SIG-M5 treated with dmso at 0.1 percent for 504 hours (cell line): ENCODE results near the gene ZXDC.

ENCODE experiments used
- DNase-seq: peaks from one replicate; lab custom pipeline; 2025; ENCODE audit not compliant: unreplicated experiment; lab: John Stamatoyannopoulos, UW

Gene ZXDC

DNA sequence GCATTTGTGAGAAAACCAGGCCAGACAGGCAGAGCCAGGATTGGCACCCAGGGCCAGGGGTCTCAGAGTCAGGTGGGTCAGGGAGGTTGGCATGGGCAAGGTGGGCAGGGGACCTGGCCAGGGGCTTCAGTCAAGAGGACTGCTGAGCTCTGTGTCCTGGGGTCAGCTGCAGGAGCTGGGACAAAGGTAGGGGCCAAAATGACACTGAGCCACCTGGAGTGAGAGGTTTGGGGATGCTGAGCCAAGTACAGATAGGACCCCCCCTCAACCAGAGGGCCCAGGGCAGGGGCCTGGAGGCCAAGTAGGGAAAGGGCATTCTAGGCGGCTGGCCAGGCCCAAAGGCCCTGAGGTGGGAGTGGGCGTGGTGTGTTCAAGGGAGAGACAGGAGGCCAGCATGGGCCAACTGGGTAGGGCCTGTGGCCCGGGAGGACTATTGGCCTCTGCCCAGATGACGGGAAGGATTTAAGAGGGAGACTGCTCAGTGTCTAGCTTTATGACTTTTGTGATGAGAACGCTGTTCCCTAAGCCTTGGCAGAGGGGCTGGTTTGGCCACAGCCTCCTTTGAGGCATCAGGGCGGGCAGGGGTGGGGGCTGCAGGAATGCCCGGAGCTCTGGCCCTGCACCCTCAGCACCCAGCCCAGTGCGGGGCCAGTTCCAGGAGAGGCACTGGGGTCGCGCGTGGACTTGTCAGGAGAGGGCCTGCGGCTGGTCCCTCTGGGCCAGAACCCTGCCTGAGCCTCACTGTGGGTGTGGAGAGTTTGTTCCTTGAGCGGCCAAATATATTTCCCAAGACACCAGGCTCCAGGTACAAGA lies 77.9 kb downstream of the ZXDC start:
- DNase-seq, result no peak

GRCh38 chr3:126396536-126396935 lies 79.2 kb downstream of the ZXDC start:
- DNase-seq, result no peak

- DNase-seq, result no peak
Measured at GRCh38 chr3:126395846-126396513, 79.7 kb downstream of the ZXDC start.

- DNase-seq, result no peak
Measured at GRCh38 chr3:126394977-126395321, 80.7 kb downstream of the ZXDC start.

- DNase-seq, result no peak
Measured at GRCh38 chr3:126394179-126394976, 81.3 kb downstream of the ZXDC start, which contains the start of gene CFAP100. CFAP100 (plus strand) TSS chr3:126394909; CDS start chr3:126396001, 1,092 bp downstream.

DNA sequence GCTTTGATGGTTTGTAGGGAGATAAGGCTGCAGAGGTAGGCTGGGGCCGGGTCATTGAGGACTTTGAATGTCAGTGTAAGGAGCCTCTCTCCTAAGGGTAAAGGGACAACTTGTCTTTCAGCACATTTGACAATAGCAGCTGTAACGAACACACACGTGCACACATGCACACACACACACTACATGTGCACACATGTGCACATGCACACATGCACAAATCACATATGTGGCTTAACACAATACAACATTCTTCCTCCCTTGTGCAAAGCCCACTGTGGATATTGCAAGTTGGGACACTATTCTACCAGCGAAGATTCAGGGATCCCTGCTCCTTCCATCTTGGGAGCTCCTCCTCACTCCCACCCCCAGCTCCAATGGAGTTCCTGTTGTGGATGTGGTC lies 82.1 kb downstream of the ZXDC start:
- DNase-seq, result no peak

GRCh38 chr3:126392246-126392645 lies 83.4 kb downstream of the ZXDC start:
- DNase-seq, result no peak

GRCh38 chr3:126391631-126392030 lies 84.1 kb downstream of the ZXDC start:
- DNase-seq, result no peak

- no peak for DNase-seq
Measured at GRCh38 chr3:126390751-126391150, 84.9 kb downstream of the ZXDC start.

- no peak for DNase-seq
Measured at GRCh38 chr3:126390201-126390600, 85.5 kb downstream of the ZXDC start.

- DNase-seq, result no peak
Measured at GRCh38 chr3:126389794-126390146, 85.9 kb downstream of the ZXDC start.

DNA sequence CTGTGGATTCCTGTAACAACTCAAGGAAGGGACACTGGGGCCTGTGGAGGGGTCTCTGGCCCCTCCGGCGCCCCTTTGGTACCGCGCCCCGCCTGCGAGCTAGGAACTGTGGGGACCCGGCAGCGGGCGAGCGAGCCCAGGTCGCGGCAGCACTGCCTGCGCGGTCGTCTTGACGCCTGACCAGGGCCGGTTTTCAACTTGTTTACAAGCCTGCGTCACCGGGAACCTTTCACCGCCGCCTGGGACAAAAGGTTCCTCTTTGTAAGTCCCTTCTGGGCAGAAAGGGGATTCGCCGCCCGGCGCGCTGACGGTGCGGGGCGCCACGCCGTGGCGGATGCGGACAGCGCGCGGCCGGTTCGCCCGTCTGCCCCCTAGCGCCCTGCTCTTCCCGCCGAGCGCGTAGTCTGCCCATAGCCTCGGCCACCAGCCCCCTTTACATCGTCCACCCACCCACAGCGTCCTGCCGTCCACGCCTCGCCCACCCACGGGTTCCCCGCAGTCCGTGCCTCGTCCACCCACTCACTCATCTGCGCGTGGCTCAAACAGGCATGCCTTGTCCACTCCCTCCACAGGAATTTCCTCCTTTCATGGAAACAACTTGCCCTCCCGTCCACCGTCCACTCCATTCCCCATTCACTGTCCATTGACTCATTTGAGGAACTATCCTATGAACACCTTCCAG lies 86.4 kb downstream of the ZXDC start:
- peak; percentile 87 for DNase-seq
